Activated effector memory CD4-positive, alpha-beta T cell treated with anti-CD3 and anti-CD28 coated beads, Interleukin-2, amount 50 U/mL, for 16 hours (primary cell): ENCODE measurements around the gene RING1.

Source experiments
- DNase-seq: peaks from one replicate; pipeline ENCODE4 v3.0.0-alpha.2; 2020

RING1 gene

GRCh38 chr6:33208091-33208967 is at the start of gene RING1:
TSS of gene RING1 (plus strand) at chr6:33208500. CDS start at chr6:33208823, 323 bp downstream.
- peak; percentile 95 for DNase-seq

DNA sequence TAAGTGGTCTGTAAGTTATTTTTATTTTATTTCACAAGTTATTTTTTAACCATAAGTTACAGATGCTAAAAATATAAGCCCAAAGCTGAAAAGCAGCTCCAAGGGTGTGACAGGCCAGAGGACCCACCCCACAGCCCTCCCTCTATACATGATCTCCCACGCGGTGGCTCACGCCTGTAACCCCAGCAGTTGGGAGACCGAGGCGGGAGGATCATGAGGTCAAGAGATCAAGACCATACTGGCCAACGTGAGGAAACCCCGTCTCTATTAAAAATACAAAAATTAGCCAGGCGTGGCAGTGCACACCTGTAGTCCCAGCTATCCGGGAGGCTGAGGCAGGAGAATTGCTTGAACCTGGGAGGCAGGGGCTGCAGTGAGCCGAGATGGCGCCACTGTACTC is 48.2 kb upstream of the RING1 start:
- DNase-seq: no peak

DNA sequence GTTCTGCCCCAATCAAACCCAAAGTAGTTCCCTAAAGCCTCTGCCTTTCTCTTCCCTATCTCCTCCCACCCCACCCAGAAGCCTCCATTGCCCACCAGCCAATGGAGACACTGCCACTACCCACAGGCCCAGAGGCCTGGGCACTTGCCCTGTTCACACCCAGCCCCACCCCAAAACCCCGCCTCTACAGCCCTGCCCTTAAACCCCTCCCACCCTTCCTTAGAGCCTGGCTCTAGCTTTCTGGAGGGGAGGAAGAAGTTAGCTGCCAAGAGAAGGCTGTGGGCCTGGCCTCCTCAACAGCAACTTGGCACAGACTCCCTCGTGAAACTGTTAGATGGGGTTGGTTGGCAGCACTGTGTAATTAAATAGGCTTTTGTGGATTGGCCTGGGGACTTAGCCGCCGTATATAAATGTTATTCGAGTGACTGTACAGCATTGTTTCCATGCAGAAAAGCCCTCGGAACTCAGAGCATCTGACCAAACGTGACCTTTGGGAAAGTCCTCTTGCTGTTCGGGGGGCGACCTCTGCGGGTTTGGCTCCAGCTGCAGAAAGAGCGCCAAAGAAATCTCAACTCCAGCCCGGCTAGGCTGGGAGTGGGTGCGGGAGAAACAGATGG is 47.5 kb upstream of the RING1 start:
- peak; percentile 60 for DNase-seq

DNA sequence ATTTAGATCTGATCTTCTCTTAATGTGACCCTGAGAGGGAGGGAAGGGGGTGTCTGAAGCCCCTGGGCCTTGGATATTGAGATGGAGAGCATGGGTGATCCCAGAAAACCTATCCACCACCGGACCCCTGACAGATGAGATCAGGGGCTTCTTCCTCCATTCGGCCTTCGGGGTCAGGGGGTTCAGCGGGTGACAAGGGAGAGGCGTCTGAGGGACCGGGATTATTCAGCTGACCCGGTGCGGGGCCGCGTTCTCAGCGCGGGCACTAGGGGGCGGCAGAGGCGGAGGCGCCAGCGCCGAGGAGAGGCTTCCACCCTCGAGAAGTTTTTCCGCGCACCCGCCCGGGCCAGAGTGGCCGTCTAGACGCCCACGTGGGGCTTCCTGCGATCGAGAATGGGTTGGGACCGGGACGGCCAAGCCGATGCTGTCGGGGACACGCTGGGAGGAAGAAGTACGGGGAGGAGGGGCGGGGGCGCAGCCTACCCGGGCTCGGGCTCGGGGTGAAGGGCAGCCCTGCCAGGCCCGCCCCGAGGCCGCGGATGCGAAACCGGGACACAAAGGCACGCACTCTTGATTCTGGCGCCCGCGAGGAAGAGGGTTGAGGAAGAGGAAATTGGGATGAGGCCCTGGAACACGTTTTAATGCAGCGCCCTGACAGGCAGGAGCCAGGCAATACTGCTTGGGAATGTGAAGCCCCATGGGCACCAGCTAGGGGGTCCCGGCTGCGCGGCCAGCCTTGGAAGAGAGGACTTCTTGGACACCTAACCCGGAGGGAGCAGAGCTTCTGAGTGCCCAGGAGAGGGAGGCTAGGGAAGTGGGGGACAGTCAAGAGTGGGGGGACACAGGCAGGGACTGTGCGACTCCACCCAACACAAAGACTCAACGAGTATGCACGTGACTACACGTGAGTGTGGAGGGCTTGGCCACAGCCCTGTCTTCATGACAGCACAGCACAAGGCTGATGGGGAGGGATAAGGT is 46.7 kb upstream of the RING1 start:
- peak; percentile 94 for DNase-seq

- peak; percentile 58 for DNase-seq
Measured at GRCh38 chr6:33163540-33163939, 44.8 kb upstream of the RING1 start.

DNA sequence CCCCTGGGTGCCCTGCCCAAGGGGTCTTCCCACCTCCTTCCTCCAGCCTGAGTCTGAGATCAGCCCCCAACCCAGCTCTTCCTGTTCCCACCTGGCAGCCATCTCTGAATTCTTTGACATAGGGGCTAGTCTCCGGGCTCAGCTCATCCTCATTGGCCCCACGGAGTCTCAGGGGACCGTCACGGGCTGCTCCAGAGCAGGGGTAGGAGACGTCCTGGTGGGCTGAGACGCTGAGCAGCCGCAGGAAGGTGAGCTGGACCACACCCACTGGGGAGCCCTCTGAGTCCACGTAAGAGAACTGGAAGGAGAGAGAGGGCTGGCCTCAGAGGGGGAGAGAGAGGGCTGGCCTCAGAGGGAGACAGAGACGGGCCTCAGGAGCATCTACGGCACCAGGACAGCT is 44.1 kb upstream of the RING1 start:
- no peak for DNase-seq

- DNase-seq: no peak
Measured at GRCh38 chr6:33164665-33165373, 43.5 kb upstream of the RING1 start.

- no peak for DNase-seq
Measured at GRCh38 chr6:33165581-33166258, 42.6 kb upstream of the RING1 start.

GRCh38 chr6:33166363-33166762 is 41.9 kb upstream of the RING1 start:
- no peak for DNase-seq

DNA sequence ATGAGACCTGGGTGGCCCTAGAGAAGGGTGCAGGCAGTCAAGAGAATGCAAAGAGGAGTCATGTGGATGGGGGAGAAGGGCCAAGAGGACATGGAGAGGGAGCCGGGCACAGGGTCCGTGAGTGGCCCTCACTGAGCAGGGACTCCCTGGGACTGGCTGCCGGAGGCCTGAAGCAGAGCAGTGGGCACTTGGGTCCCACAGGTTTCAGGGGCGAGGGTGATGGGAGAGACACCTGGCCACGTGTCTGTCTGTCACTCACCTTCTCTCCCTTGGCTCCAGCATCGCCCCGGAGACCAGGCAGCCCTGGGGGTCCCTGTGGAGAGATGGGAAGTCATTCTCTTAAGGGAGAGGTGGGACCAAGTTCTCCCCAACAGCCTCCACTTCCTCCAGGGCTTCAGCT is 41.5 kb upstream of the RING1 start:
- DNase-seq: peak; percentile 56

DNA sequence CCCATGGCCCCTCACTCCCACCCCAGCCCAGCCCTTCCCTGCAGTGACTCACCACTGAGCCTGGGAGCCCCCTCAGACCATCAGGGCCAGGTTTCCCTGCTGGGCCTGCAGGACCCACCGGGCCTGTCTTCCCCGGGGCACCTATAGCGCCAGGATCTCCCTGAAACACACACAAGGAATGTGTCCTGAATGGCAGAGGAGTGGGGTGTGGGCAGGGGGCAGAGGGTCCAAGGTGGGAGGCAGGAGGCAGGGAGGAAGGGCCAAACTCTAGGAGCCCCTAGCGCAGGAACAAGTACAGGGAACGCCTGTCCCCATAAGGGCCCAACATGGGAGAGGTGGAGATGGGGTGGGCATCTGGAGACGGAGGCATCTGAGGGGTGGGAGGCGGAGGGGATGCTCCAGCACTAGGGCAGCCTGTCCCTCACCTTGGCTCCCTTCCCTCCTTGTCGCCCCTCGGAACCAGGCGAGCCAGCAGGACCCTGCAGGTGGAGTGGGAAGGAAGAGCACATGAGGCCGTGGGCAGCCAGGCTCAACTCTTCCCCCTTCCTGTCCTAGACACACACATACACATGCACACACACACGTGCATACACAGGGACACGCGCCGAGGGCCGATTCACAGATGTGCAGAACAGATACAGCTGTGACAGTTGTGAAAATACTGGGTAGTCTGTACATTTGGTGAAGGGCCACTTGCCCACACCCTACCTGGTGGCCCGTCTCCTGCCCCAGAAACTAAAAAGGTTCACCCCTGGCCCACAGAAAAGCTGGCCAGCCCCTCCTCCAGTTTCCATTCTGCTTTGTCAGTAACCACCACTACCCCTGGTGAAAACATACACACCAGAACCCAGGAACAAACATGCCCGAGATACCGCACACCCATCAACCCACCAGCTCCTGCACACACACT is 40.7 kb upstream of the RING1 start:
- DNase-seq: peak; percentile 57

DNA sequence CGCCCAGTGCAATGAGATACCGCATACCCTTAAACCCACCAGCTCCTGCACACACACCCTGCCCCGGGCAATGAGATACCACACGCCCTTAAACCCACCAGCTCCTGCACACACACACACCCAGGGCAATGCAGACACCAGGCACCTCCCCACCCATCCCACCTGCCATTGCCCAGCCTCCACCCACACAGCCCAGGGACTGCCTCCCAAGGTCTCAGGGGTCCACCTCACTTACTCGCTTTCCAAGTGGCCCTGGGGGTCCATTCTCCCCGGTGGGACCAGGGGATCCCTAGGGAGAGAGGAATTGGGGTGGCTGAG is 40.1 kb upstream of the RING1 start:
- DNase-seq: peak; percentile 42

GRCh38 chr6:33168639-33169038 is 39.7 kb upstream of the RING1 start:
- no peak for DNase-seq

- DNase-seq: peak; percentile 54
Measured at GRCh38 chr6:33169291-33170175, 38.8 kb upstream of the RING1 start.

- peak; percentile 58 for DNase-seq
Measured at GRCh38 chr6:33170176-33171015, 37.9 kb upstream of the RING1 start.

GRCh38 chr6:33171016-33171879 is 37.1 kb upstream of the RING1 start:
- DNase-seq: no peak

GRCh38 chr6:33171880-33172687 is 36.2 kb upstream of the RING1 start:
- no peak for DNase-seq
